ENCODE measurements around the gene STAP1. TPM values are rescaled to one million over a fixed set of nuclear protein-coding genes. Genes with fewer than 3 reads are reported as not detected.

Gene STAP1
- polyA plus RNA-seq, 1 donor from 2014 or later = not detected

DNA sequence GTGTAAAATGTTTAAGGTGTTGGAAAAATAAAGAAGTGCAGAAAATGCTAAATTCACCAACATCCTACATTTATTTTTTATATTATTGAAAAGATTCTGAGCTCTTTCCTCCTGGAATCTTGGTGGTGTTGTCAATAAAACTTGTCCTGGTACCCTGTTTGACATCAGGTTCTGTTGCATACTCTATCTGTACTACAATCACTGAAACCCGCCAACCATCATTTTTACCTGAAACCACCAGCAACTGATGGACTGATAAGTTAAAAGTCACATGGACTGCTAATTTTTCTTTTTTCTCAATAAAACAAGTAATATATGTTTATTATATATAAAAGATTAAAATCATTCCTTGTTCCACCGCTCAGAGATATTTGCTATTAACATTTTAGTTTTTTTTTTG lies 23.4 kb downstream of the STAP1 start:
- no peak overlapping the region for H3K9ac ChIP-seq (ENCODE audit: low read length)
- no peak overlapping the region for H3K4me2 ChIP-seq (ENCODE audit: low read length)
- no peaks in the 10 kb centered on the region for H3K27me3 ChIP-seq (ENCODE audit: insufficient read depth, low read depth, low read length)
- no peaks in the 10 kb centered on the region for H3K79me2 ChIP-seq (replicated peaks; ENCODE audit: insufficient read depth, low read length)
- H3K9me3 ChIP-seq (ENCODE audit: low read length) = no peaks in the 10 kb centered on the region
- H2AFZ ChIP-seq (ENCODE audit: low read depth, low read length) = no peak overlapping the region
- H3K36me3 ChIP-seq (ENCODE audit: insufficient read depth, low read length) = no peaks in the 10 kb centered on the region
- H3K9me2 ChIP-seq (ENCODE audit: insufficient read depth, low read length) = no peaks in the 10 kb centered on the region
- no peaks in the 10 kb centered on the region for H4K20me1 ChIP-seq (ENCODE audit: insufficient read depth)
- no peak overlapping the region for H3K4me3 ChIP-seq (ENCODE audit: low read length)
- no peaks in the 10 kb centered on the region for H3F3A ChIP-seq (ENCODE audit: insufficient read depth, low read length, poor library complexity, severe bottlenecking)
- TF ChIP-seq EZH2 (IDR thresholded peaks at IDR 0.05; ENCODE audit: borderline replicate concordance, insufficient read depth, low read length, poor library complexity, severe bottlenecking) = no peak
- no peak for TF ChIP-seq MXI1 (conservative IDR thresholded peaks at IDR 0.05; ENCODE audit: poor library complexity, severe bottlenecking)
- TF ChIP-seq CTCF (IDR thresholded peaks at IDR 0.05; ENCODE audit: poor library complexity, severe bottlenecking) = no peak
- no peak for TF ChIP-seq RAD21 (conservative IDR thresholded peaks at IDR 0.05)
- TF ChIP-seq EP300 (conservative IDR thresholded peaks at IDR 0.05; ENCODE audit: poor library complexity, severe bottlenecking) = no peak
- TF ChIP-seq SMC3 (conservative IDR thresholded peaks at IDR 0.05; ENCODE audit: poor library complexity) = no peak
- no peak for TF ChIP-seq POLR2AphosphoS5 (IDR thresholded peaks at IDR 0.05)
- TF ChIP-seq REST (IDR thresholded peaks at IDR 0.05; ENCODE audit: borderline replicate concordance) = no peak
- H3K27ac ChIP-seq (ENCODE audit: low read length) = no peak overlapping the region

DNA sequence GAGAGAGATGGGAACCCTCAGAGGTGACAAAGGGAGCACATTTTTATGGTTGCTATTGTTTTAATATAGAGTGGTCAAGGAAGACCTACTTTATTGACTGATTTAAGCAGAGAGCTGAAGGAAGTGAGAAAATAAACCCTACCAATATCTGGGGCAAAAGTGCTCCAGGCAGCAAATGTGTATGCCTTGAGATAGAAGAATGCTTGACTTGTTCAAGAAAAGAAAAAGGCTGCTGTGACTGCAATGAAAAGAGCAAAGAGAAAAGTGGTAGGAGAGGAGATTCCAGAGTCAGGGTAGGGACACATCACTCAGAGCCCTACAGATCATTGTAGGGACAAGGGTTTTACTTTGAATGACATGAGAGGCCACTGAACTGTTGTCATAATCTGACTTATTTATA lies 26.0 kb downstream of the STAP1 start:
- no peaks in the 10 kb centered on the region for H3K9me2 ChIP-seq (ENCODE audit: insufficient read depth, low read length)
- no peaks in the 10 kb centered on the region for H3K27me3 ChIP-seq (ENCODE audit: insufficient read depth, low read depth, low read length)
- H3K9ac ChIP-seq (ENCODE audit: low read length) = no peak overlapping the region
- no peak overlapping the region for H3K4me2 ChIP-seq (ENCODE audit: low read length)
- no peaks in the 10 kb centered on the region for H4K20me1 ChIP-seq (ENCODE audit: insufficient read depth)
- H3F3A ChIP-seq (ENCODE audit: insufficient read depth, low read length, poor library complexity, severe bottlenecking) = no peaks in the 10 kb centered on the region
- H3K27ac ChIP-seq (ENCODE audit: low read length) = no peak overlapping the region
- no peaks in the 10 kb centered on the region for H3K9me3 ChIP-seq (ENCODE audit: low read length)
- H3K79me2 ChIP-seq (replicated peaks; ENCODE audit: insufficient read depth, low read length) = no peaks in the 10 kb centered on the region
- no peaks in the 10 kb centered on the region for H3K36me3 ChIP-seq (ENCODE audit: insufficient read depth, low read length)
- no peak overlapping the region for H2AFZ ChIP-seq (ENCODE audit: low read depth, low read length)
- H3K4me3 ChIP-seq (ENCODE audit: low read length) = no peak overlapping the region
- TF ChIP-seq POLR2AphosphoS5 (IDR thresholded peaks at IDR 0.05) (no peak), TAF1 (IDR thresholded peaks at IDR 0.05; ENCODE audit: low read depth) (no peak), EP300 (conservative IDR thresholded peaks at IDR 0.05; ENCODE audit: poor library complexity, severe bottlenecking) (no peak), MXI1 (conservative IDR thresholded peaks at IDR 0.05; ENCODE audit: poor library complexity, severe bottlenecking) (no peak), CTCF (IDR thresholded peaks at IDR 0.05; ENCODE audit: poor library complexity, severe bottlenecking) (no peak), REST (IDR thresholded peaks at IDR 0.05; ENCODE audit: borderline replicate concordance) (no peak), EZH2 (IDR thresholded peaks at IDR 0.05; ENCODE audit: borderline replicate concordance, insufficient read depth, low read length, poor library complexity, severe bottlenecking) (no peak), SMC3 (conservative IDR thresholded peaks at IDR 0.05; ENCODE audit: poor library complexity) (no peak), RAD21 (conservative IDR thresholded peaks at IDR 0.05) (no peak)

Data from neural cell (in vitro differentiated cells).